ENCODE measurements around the gene TH.

DNA sequence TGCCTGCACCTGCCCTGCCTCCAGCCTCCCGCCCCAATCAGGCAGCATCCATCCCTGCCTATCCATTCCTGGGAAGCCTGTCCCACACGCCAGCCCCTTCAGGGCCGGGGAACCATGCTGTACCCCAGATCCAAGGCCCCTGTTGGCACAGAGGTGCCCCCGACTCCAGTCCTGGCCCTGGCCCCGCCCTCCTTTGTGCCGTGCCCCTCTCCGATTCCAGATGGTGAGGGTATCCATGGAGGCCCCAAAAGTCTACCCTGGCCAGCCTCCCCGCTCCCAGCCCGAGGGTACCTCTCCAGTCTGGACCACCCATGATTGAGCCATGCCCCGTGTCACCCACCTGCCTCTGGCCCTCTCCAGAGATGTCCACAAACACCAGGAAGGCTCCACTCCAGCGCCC lies 2.7 kb upstream of the TH start:
- TF ChIP-seq, protein P1, sequence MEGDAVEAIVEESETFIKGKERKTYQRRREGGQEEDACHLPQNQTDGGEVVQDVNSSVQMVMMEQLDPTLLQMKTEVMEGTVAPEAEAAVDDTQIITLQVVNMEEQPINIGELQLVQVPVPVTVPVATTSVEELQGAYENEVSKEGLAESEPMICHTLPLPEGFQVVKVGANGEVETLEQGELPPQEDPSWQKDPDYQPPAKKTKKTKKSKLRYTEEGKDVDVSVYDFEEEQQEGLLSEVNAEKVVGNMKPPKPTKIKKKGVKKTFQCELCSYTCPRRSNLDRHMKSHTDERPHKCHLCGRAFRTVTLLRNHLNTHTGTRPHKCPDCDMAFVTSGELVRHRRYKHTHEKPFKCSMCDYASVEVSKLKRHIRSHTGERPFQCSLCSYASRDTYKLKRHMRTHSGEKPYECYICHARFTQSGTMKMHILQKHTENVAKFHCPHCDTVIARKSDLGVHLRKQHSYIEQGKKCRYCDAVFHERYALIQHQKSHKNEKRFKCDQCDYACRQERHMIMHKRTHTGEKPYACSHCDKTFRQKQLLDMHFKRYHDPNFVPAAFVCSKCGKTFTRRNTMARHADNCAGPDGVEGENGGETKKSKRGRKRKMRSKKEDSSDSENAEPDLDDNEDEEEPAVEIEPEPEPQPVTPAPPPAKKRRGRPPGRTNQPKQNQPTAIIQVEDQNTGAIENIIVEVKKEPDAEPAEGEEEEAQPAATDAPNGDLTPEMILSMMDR (IDR thresholded peaks at IDR 0.05; ENCODE audit: poor library complexity, severe bottlenecking): no peak
- TF ChIP-seq POLR2AphosphoS5 (IDR thresholded peaks at IDR 0.05): no peak
- no peak for TF ChIP-seq MXI1 (conservative IDR thresholded peaks at IDR 0.05; ENCODE audit: poor library complexity, severe bottlenecking)
- TF ChIP-seq TAF1 (IDR thresholded peaks at IDR 0.05; ENCODE audit: low read depth): no peak
- no peak for TF ChIP-seq EZH2 (IDR thresholded peaks at IDR 0.05; ENCODE audit: borderline replicate concordance, insufficient read depth, low read length, poor library complexity, severe bottlenecking)
- no peak for TF ChIP-seq RAD21 (conservative IDR thresholded peaks at IDR 0.05)
- no peak for TF ChIP-seq EP300 (conservative IDR thresholded peaks at IDR 0.05; ENCODE audit: poor library complexity, severe bottlenecking)
- TF ChIP-seq, protein P2, sequence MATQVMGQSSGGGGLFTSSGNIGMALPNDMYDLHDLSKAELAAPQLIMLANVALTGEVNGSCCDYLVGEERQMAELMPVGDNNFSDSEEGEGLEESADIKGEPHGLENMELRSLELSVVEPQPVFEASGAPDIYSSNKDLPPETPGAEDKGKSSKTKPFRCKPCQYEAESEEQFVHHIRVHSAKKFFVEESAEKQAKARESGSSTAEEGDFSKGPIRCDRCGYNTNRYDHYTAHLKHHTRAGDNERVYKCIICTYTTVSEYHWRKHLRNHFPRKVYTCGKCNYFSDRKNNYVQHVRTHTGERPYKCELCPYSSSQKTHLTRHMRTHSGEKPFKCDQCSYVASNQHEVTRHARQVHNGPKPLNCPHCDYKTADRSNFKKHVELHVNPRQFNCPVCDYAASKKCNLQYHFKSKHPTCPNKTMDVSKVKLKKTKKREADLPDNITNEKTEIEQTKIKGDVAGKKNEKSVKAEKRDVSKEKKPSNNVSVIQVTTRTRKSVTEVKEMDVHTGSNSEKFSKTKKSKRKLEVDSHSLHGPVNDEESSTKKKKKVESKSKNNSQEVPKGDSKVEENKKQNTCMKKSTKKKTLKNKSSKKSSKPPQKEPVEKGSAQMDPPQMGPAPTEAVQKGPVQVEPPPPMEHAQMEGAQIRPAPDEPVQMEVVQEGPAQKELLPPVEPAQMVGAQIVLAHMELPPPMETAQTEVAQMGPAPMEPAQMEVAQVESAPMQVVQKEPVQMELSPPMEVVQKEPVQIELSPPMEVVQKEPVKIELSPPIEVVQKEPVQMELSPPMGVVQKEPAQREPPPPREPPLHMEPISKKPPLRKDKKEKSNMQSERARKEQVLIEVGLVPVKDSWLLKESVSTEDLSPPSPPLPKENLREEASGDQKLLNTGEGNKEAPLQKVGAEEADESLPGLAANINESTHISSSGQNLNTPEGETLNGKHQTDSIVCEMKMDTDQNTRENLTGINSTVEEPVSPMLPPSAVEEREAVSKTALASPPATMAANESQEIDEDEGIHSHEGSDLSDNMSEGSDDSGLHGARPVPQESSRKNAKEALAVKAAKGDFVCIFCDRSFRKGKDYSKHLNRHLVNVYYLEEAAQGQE (IDR thresholded peaks at IDR 0.05; ENCODE audit: borderline replicate concordance): no peak
- no peak for TF ChIP-seq SMC3 (conservative IDR thresholded peaks at IDR 0.05; ENCODE audit: poor library complexity)
